Erythroblast (primary cell): Measurements from ENCODE around the gene GK.

Experiments
- GATA1 ChIP-seq: IDR thresholded peaks from 2 replicates; pipeline ENCODE4 v1.6.1; 2011; ENCODE audit warnings: low read depth, mild to moderate bottlenecking, control low read depth, low read length, moderate library complexity
- POLR2A ChIP-seq: IDR thresholded peaks from 2 replicates; pipeline ENCODE4 v1.6.1; 2011; ENCODE audit warnings: mild to moderate bottlenecking, low read length

- TF ChIP-seq POLR2A (no peak), GATA1 (no peak)
Observed at GRCh38 chrX:30622361-30622760, 30.9 kb upstream of the GK start.
